GM18867 (cell line): ENCODE data around the gene ITGA3.
"Not testable (repeated sequence)": the region's sequence is repeated elsewhere in the genome, so short reads cannot be mapped to it uniquely, and the experiment has no call there.

Experiments used
- ATAC-seq: cut with Tn5 transposase; IDR thresholded peaks from one replicate; pipeline ENCODE4 v1.9.1; 2021; ENCODE audit warnings: mild to moderate bottlenecking, moderate library complexity; ENCODE audit not compliant: unreplicated experiment

ITGA3 gene

GRCh38 chr17:50051082-50051576 lies 4.8 kb upstream of the ITGA3 start:
- no peak for ATAC-seq

DNA sequence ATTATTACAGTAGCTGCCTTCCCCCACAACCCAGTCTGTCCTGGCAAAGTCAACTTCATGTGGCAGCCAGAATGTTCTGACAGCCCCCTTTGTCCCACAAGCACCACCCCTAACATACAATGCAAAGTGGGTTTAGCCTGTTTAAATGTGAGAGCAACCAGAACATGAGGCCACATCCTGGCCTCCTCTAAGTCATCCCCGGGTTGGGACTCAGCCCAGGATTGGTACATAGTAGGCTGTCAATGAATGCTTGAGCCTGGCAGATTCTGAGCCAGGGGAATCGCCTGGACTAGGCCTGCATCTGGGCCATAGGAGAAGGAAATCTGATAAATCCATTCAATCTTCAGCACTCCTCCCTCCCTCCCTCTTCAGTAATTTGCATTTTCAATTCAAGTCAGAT lies 4.3 kb upstream of the ITGA3 start:
- ATAC-seq: no peak

- ATAC-seq: no peak
Observed at GRCh38 chr17:50052241-50052796, 3.6 kb upstream of the ITGA3 start.

GRCh38 chr17:50052822-50053653 lies 2.9 kb upstream of the ITGA3 start:
- ATAC-seq: no peak

- ATAC-seq: no peak
Observed at GRCh38 chr17:50053654-50053960, 2.3 kb upstream of the ITGA3 start.

DNA sequence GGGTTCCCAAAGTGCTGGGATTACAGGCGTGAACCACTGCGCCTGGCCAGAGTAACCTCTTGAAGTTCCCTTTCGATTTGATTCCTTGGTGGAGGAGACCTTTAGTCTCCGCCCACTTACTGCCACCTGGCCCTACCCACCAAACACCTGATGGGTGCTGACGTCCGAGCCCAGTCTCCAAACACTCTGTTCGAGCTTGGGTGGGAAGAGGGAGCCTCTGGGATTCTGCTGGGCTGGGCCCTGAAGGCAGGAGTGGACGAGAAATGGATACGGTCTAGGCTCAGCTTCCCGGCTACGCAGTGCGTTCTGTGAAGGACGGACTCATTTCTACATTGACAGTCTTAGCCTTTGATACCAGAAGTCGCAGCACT lies 870 bp upstream of the ITGA3 start:
- ATAC-seq: no peak

DNA sequence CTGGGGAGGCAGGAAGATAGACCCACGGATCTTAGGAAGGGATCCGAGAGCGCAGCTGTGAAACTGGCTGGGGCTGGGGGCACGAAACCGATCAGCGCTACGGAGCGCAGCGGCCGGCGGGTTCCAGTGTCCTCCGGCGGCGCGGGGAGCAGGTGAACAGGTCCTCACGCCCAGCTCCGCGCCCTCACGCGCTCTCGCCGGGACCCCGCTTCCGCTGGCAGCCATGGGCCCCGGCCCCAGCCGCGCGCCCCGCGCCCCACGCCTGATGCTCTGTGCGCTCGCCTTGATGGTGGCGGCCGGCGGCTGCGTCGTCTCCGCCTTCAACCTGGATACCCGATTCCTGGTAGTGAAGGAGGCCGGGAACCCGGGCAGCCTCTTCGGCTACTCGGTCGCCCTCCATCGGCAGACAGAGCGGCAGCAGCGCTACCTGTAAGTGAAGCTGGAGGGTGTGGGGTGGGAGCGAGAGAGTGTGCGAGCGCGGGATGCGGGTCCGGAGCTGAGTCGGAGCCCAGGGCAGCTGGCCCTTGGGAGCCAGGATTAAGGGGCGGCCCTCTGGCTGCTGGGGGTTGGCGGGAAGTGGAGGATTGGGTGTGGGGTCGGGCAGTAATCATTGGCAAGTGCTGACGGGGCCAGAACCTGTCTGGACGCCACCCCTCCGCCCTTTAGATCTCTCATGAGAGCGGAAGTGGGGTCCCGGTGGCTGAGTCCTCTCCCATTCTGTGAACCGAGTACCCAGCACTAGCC lies 479 bp downstream of the ITGA3 start:
- ATAC-seq: peak; percentile 58

DNA sequence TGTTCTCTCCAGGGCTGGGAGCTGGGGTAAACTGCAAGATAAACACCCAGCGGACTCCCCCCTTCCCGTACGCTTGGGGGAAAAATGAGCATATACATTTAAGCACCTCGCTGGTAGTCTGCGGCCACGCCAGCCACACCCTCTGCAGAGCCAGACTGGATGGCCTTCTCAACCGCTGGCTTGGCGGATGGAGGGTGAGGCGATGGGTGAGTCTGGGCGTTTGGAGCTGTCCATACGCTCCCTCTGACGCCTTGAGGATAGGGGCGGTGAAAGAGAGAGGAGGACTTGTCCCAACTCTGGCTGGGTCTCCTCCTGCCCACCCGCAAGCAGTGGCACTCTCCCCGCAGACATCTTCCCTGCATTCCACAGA lies 1.0 kb downstream of the ITGA3 start:
- no peak for ATAC-seq

DNA sequence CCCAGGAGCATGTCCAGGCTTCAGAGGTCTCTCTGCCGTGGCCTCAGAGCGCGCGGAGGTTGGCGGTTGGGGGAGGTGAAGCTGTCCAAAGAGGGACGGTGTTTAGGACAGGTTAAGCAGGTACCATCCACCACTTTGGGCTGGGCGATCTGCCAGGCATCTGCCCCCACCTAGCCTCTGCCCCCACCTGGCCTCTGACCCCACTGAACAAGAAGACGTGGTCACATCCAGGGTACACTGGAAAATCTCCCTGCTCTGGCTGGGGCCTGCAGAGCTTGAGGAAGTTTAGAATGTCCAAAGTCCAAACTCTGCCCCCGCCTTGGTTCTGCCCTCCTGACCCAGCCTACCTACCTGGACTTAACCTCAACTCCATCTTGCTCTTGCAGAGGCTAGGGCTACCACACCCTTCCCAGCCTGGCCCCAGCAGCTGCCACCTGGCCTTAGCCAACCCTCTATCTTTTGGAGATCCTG lies 1.6 kb downstream of the ITGA3 start:
- no peak for ATAC-seq

- ATAC-seq: no peak
Observed at GRCh38 chr17:50058296-50058953, 2.5 kb downstream of the ITGA3 start.

- no peak for ATAC-seq
Observed at GRCh38 chr17:50059256-50059655, 3.3 kb downstream of the ITGA3 start.

DNA sequence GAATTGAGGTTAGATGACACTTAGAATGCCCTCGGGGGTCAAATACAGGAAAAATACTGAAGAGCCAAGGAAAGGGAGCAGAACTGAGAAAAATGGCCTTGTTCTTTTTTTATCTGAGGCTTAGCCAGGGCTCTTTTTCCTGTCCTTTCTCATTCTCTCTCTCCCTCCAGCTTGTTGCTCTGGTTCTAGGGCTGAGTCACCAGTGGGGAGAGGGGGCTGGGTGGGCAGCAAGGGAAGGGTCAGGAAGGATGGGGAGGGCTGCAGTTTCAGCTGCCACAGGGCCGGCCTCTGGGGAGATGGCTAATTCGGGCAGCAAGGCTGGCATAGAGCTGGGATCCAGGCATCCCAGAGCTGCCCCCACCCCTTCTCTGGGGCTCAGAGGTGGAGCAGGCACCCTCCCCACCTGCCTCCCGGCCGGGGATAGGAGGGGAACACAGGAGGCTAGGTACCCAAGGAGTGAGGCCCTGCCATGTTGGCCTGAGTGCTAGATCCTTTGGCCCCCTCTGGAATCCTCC lies 3.9 kb downstream of the ITGA3 start:
- ATAC-seq: no peak

GRCh38 chr17:50060951-50061712 lies 5.2 kb downstream of the ITGA3 start:
- ATAC-seq: no peak

- ATAC-seq: not testable (repeated sequence)
Observed at GRCh38 chr17:50061713-50062045, 5.8 kb downstream of the ITGA3 start.

- ATAC-seq: no peak
Observed at GRCh38 chr17:50062293-50063243, 6.7 kb downstream of the ITGA3 start.

GRCh38 chr17:50063561-50064252 lies 7.8 kb downstream of the ITGA3 start:
- no peak for ATAC-seq

DNA sequence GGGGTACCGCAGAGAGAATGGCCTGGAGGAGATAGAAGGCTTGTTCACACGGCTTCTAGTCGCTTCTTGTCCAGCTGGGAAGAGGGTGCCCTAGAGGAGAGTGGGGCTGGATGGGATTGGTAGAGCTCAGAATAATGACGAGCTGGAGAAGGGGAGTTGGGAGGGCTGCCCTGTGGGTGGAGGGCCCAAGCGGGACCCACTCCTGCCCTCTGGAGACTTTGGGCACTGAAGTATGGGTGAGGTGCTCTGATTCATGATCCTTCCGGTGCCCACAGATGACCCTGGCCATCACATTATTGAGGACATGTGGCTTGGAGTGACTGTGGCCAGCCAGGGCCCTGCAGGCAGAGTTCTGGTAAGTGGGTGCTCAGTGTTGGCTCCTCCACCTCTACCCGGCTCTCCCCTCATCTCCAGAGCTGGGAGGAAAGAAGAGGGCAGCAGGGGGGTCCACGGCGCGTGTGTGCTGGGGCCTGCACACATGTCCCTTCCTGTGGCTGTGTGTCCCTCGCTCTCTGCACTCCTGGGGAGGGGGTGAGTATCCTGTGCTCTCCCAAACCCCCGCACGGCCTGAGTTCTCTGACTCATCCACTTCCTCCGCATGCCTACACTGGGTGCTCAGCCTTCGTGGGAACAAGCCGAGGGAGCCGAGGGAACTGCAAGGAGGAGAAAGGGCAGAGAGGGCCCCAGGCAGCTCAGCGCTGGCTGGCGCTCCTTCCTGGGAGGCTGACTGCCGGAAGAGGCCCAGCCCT lies 8.5 kb downstream of the ITGA3 start:
- no peak for ATAC-seq

GRCh38 chr17:50065056-50065455 lies 9.1 kb downstream of the ITGA3 start:
- ATAC-seq: no peak
